ENCODE data around the gene LIF.
A peak's percentile ranks its signal among the peaks of the same experiment; 100 is the strongest.
"Not testable (repeated sequence)": the region's sequence is repeated elsewhere in the genome, so short reads cannot be mapped to it uniquely, and the experiment has no call there.

Gene LIF

GRCh38 chr22:30205281-30206115, 41.1 kb downstream of the LIF start:
- no peak for DNase-seq

DNA sequence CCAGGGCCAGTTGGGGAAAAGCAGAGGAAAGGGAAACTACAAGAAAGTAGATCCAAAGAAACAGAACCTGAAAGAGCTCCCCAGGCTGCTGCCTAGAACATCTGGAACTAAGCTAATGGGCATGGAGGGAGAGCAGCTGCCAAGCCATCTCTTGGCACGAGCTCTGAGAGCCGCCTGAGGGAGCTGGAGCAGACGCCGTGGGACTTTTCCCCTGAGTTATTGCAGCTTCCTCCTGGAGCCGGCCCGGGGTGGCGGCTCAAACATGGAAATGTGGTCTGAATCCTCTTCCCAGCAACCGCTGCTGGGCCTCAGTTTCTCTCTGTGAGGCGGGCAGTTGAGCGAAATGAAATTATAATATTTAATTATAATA, 41.8 kb downstream of the LIF start:
- DNase-seq, result no peak

GRCh38 chr22:30204015-30204741, 42.4 kb downstream of the LIF start:
- no peak for DNase-seq

DNA sequence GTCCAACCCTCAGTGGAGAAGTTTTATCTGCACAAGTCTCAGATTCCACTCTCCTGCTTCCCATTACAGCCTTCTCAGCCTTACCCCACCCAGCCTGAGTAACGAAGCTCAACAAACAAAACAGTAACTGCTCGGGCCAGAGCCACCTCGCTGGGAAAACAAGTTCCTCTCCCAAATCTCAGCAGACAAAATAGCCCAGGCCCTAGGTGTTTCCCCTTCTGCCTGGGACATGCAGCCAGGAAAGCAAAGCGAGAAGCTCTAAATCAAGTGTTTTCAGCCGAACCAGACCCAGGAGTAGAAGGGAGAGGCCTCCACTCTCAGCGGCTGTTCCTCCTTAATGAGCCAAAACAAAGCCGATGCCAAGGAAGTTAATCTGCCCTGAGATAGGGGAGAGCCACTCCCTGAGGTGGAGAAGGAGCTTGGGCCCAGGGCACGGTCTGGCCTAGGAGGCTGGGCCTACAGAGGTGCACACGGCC, 44.0 kb downstream of the LIF start:
- no peak for DNase-seq

- DNase-seq, result no peak
These were observed 44.6 kb downstream of the LIF start for GRCh38 chr22:30201945-30202344.

GRCh38 chr22:30200905-30201304, 45.7 kb downstream of the LIF start:
- DNase-seq, result not testable (repeated sequence)

- no peak for DNase-seq
These were observed 47.6 kb downstream of the LIF start for GRCh38 chr22:30198921-30199320.

- DNase-seq, result no peak
These were observed 48.3 kb downstream of the LIF start for GRCh38 chr22:30198152-30198825.

GRCh38 chr22:30197389-30197788, 49.2 kb downstream of the LIF start:
- no peak for DNase-seq

DNA sequence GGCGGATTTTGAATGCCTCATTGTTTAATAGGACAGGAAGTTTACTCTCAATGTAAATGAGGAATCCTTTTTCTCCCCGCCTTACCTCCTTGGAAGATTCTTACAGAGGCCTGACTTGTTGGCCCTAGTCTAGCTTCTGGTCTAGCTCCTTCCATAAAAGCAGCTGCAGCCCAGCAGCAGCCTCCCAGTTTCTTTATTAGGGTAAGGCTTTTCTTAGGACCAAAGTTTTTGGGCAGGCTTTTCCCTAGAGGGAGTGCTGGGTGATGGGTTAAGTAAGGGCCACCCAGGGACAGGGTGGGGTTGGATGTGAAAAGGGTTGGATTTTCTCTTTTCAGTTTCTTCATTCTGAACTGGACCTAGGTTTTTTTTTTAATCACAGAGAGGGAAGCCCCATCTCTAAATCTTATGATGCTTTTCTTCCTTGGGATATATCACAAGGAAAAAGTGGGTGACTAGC, 49.7 kb downstream of the LIF start:
- no peak for DNase-seq

DNA sequence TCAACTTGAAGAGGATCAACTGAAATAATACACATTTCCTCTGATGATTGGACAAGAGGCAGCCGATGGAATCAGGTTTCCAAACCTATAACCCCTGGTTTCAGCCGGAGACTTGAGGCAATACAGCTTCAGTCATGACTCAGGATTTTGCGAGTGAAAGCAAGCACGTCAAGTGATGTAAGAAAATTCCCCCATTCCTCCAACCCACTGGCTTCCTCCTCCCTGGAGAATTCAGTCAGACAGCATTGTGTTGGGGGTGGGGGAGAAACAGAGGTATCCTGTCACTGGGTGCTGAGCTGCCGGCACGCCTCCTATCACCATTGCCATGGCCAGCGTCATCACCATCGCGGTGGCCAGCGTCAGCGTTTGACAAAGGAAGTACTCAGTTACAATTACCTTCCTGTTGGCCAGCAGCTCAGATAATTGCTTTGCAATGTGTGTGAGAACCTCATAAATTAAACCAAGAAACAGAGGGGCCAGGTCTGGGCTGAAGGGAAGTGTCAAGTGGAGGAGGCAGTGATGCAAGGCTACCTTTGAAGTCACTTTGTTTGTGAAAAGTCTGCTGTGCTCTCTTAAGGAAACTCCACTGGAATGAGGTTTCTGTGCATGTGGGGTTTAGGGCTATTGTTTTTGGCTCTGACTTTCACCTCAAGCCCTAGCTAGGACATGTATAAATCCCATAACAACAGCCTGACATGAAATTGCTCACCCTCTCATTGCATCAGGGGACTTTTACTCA, 50.2 kb downstream of the LIF start:
- DNase-seq, result peak in 2 of 4 experiments; percentile 11 to 12

DNA sequence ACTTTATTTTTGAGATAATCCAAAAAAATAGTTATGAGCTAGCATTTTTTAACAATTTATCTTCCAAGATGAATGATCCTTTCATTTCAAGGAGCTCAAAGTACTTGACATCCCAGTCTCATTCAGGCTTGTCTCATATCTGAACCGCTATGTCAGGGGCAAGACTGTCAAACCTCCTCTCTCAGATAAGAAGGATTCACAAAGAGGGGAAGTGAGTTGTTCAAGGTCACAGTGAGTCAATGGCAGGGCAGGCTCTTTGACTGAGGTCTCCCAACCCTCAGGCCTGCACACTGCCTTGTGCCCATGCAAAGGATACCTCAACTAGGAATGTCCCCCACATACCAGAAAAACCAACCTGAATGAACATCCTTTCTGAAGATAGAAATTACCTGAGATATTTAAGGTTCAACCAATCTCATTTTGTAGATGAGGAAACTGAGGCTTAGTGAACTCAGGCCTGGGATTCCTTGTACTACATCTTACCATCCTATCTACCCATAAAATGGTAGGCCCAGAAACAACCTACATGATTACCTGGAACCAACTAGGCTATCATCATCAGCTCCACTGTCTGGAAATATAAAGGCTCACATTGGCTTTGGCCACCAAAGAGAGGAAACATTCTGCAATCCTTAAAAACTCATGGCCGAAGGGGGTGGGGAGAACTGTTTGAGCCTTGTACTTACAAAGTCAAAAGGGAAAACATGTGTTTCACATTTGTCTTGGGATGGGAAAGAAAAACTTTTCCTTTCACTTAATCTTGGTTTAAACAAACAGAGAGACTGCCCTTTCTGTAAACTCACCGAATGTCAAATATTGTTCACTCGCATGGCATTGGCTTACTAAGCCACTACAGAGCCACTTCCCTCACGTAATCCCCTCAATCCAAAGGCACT, 51.1 kb downstream of the LIF start:
- DNase-seq, result no peak

DNA sequence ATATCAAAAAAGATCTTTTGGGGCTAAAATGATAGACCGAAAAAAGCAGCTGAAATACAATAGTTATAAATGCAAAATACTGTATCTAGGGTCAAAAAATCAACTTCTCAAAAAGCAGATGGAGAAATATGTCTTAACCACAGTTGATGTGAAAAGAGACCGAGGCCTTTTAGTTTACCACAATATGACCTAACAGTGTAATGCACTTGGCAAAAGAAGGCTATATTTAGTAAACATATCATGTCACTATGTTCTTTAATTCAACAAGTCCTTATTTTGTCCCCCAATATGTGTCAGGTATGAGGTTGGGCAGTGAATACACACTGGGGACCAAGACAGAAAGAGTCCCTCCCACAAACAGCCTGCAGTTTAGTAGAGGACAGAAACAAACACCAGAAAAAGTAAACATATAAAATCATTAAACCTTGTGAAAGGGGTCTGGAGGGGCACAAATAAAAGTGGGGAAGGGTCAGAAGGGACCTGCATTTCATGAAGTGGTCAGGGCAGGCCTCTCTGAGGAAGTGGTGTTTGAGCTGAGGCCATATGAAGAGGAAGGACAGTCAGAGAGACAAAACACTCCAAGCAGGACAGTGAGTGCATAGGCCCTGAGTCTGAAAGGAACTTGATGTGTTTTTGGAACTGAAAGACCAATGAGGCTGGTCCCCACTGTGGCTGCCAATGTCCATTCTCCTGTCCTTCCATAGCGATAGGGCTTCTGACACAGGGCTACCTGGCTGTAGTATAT, 53.4 kb downstream of the LIF start:
- no peak for DNase-seq

GRCh38 chr22:30192427-30192826, 54.1 kb downstream of the LIF start:
- no peak for DNase-seq

- DNase-seq, result no peak
These were observed 55.4 kb downstream of the LIF start for GRCh38 chr22:30191040-30191701.

GRCh38 chr22:30190574-30190973, 56.0 kb downstream of the LIF start:
- no peak for DNase-seq
